HEK293 (cell line): Measurements from ENCODE around the gene PRRC2B.

Experiments
- FEZF1 ChIP-seq: fragments of 450-650 bp; formaldehyde crosslinking; IDR thresholded peaks from 2 replicates; pipeline ENCODE4 v1.5.1; 2016; ENCODE audit warnings: missing biosample characterization, missing genetic modification characterization
- KLF16 ChIP-seq: fragments of 450-650 bp; formaldehyde crosslinking; IDR thresholded peaks from 2 replicates; pipeline ENCODE4 v1.5.1; 2017; ENCODE audit warnings: missing biosample characterization, missing genetic modification characterization
- KLF8 ChIP-seq: fragments of 450-650 bp; formaldehyde crosslinking; IDR thresholded peaks from 2 replicates; pipeline ENCODE4 v1.5.1; 2016; ENCODE audit warnings: missing biosample characterization, missing genetic modification characterization
- MZF1 ChIP-seq: fragments of 450-650 bp; formaldehyde crosslinking; IDR thresholded peaks from 2 replicates; pipeline ENCODE4 v1.5.1; 2017; ENCODE audit warnings: missing biosample characterization, missing genetic modification characterization, borderline replicate concordance
- OSR2 ChIP-seq: fragments of 450-650 bp; formaldehyde crosslinking; IDR thresholded peaks from 2 replicates; pipeline ENCODE4 v1.5.1; 2016; ENCODE audit warnings: missing biosample characterization, missing genetic modification characterization
- PRDM10 ChIP-seq: fragments of 450-650 bp; formaldehyde crosslinking; IDR thresholded peaks from 2 replicates; pipeline ENCODE4 v1.5.1; 2016; ENCODE audit warnings: missing biosample characterization, missing genetic modification characterization
- REPIN1 ChIP-seq: fragments of 450-650 bp; formaldehyde crosslinking; IDR thresholded peaks from 2 replicates; pipeline ENCODE4 v1.5.1; 2017; ENCODE audit warnings: missing biosample characterization, missing genetic modification characterization, low read depth
- SP3 ChIP-seq: fragments of 450-650 bp; formaldehyde crosslinking; IDR thresholded peaks from 2 replicates; pipeline ENCODE4 v1.5.1; 2016; ENCODE audit warnings: missing biosample characterization, missing genetic modification characterization
- ZNF24 ChIP-seq: fragments of 450-650 bp; formaldehyde crosslinking; IDR thresholded peaks from 2 replicates; pipeline ENCODE4 v1.5.1; 2016; ENCODE audit warnings: missing biosample characterization, missing genetic modification characterization
- ZNF354C ChIP-seq: fragments of 450-650 bp; formaldehyde crosslinking; IDR thresholded peaks from 2 replicates; pipeline ENCODE4 v1.5.1; 2016; ENCODE audit warnings: missing biosample characterization, missing genetic modification characterization, low read depth, borderline replicate concordance
- ZNF416 ChIP-seq: fragments of 450-650 bp; formaldehyde crosslinking; IDR thresholded peaks from 2 replicates; pipeline ENCODE4 v1.5.1; 2016; ENCODE audit warnings: missing biosample characterization, missing genetic modification characterization
- ZNF501 ChIP-seq: fragments of 450-650 bp; formaldehyde crosslinking; IDR thresholded peaks from 2 replicates; pipeline ENCODE4 v1.5.1; 2016; ENCODE audit warnings: missing biosample characterization, missing genetic modification characterization
- ZNF626 ChIP-seq: fragments of 450-650 bp; sonication (Bioruptor Pico); formaldehyde crosslinking; IDR thresholded peaks from 2 replicates; pipeline ENCODE4 v1.5.1; 2018; ENCODE audit warnings: missing biosample characterization, missing genetic modification characterization, inconsistent platforms
- ZSCAN18 ChIP-seq: fragments of 450-650 bp; formaldehyde crosslinking; IDR thresholded peaks from 2 replicates; pipeline ENCODE4 v1.5.1; 2016; ENCODE audit warnings: missing biosample characterization, missing genetic modification characterization
- TF ChIP-seq, protein P1 (sequence below): IDR thresholded peaks from 2 replicates; pipeline ENCODE4 v1.6.1; 2011; ENCODE audit warnings: mild to moderate bottlenecking, low read depth, low read length, borderline replicate concordance
- TF ChIP-seq, protein P2 (sequence below): fragments of 450-650 bp; formaldehyde crosslinking; IDR thresholded peaks from 2 replicates; pipeline ENCODE4 v1.5.1; 2016; ENCODE audit warnings: missing biosample characterization, missing genetic modification characterization
- TF ChIP-seq, protein P3 (sequence below): fragments of 450-650 bp; formaldehyde crosslinking; IDR thresholded peaks from 2 replicates; pipeline ENCODE4 v1.5.1; 2016; ENCODE audit warnings: missing biosample characterization, missing genetic modification characterization

Gene PRRC2B

DNA sequence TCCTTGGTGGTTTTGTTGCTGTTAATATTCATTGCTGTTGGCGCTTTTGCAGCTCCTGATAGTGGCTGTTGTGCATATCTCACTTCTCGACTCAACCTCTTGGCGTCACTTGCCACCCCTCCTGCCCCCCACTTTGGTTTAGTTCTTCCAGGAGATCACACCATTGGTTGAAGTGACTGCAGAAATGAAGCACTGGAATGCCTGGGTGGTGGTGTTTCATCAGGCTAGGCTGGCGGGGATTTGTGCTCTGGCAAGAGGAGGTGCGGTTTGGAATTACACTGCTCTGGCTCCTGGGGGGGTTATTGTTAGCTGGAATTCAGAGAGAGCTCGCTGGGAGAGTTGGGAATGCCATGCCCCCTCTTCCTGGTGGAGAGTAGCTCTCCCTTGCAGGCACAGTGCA, 11.5 kb downstream of the PRRC2B start (continued):
- TF ChIP-seq, protein P1, sequence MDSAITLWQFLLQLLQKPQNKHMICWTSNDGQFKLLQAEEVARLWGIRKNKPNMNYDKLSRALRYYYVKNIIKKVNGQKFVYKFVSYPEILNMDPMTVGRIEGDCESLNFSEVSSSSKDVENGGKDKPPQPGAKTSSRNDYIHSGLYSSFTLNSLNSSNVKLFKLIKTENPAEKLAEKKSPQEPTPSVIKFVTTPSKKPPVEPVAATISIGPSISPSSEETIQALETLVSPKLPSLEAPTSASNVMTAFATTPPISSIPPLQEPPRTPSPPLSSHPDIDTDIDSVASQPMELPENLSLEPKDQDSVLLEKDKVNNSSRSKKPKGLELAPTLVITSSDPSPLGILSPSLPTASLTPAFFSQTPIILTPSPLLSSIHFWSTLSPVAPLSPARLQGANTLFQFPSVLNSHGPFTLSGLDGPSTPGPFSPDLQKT, result no peak
- TF ChIP-seq OSR2 (tag by site-specific recombination) (no peak), ZSCAN18 (tag by site-specific recombination) (no peak), SP3 (tag by site-specific recombination) (no peak), ZNF501 (tag by site-specific recombination) (no peak), KLF16 (tag by site-specific recombination) (no peak), REPIN1 (tag by site-specific recombination) (no peak), MZF1 (peak; percentile 24; the same call in 1 of the 2 replicates), PRDM10 (tag by site-specific recombination) (peak; percentile 98), ZNF626 (tag by site-specific recombination) (no peak), FEZF1 (tag by site-specific recombination) (peak; percentile 57; the same call in 1 of the 2 replicates), KLF8 (tag by site-specific recombination) (no peak), ZNF416 (no peak), ZNF354C (tag by site-specific recombination) (no peak), ZNF24 (0 out of 2 replicates have a peak, but pooled peaks have one; percentile 30)
- TF ChIP-seq, protein P2, sequence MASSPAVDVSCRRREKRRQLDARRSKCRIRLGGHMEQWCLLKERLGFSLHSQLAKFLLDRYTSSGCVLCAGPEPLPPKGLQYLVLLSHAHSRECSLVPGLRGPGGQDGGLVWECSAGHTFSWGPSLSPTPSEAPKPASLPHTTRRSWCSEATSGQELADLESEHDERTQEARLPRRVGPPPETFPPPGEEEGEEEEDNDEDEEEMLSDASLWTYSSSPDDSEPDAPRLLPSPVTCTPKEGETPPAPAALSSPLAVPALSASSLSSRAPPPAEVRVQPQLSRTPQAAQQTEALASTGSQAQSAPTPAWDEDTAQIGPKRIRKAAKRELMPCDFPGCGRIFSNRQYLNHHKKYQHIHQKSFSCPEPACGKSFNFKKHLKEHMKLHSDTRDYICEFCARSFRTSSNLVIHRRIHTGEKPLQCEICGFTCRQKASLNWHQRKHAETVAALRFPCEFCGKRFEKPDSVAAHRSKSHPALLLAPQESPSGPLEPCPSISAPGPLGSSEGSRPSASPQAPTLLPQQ (tag by site-specific recombination), result no peak
- TF ChIP-seq, protein P3, sequence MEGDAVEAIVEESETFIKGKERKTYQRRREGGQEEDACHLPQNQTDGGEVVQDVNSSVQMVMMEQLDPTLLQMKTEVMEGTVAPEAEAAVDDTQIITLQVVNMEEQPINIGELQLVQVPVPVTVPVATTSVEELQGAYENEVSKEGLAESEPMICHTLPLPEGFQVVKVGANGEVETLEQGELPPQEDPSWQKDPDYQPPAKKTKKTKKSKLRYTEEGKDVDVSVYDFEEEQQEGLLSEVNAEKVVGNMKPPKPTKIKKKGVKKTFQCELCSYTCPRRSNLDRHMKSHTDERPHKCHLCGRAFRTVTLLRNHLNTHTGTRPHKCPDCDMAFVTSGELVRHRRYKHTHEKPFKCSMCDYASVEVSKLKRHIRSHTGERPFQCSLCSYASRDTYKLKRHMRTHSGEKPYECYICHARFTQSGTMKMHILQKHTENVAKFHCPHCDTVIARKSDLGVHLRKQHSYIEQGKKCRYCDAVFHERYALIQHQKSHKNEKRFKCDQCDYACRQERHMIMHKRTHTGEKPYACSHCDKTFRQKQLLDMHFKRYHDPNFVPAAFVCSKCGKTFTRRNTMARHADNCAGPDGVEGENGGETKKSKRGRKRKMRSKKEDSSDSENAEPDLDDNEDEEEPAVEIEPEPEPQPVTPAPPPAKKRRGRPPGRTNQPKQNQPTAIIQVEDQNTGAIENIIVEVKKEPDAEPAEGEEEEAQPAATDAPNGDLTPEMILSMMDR (tag by site-specific recombination), result no peak
- TF ChIP-seq, all 188 proteins: peak for 16
